Endothelial cell of umbilical vein (primary cell): ENCODE measurements around the gene MAN2A1. TPM values are rescaled to one million over a fixed set of nuclear protein-coding genes. Genes with fewer than 3 reads are reported as not detected.

ENCODE experiments used
- BruUV-seq: library from RNA; stranded (reverse); fragments of 400-500 nt; replicated peaks from 2 replicates; lab custom pipeline; 2021; lab: Mats Ljungman, UMichigan
- CTCF ChIA-PET: fragments of 300-600, 350-600 bp; sonication (Branson Sonifier 250); formaldehyde crosslinking; loops from one replicate; lab custom pipeline; 2021; ENCODE audit warnings: antibody characterized with exemption, inconsistent platforms; lab: Charles Lee
- POLR2A ChIA-PET: fragments of 300-600, 350-600 bp; sonication (Branson Sonifier 250); formaldehyde crosslinking; loops from one replicate; lab custom pipeline; 2021; ENCODE audit warnings: antibody characterized with exemption, inconsistent platforms; lab: Charles Lee
- DNase-seq: peaks from one replicate; pipeline ENCODE4 v3.0.0-alpha.2; 2011; ENCODE audit warnings: low read depth, low spot score
- FAIRE-seq: peaks from 2 replicates; lab custom pipeline; 2011; peaks lifted over from hg19 to GRCh38; lab: Jason Lieb, UNC
- H2AFZ ChIP-seq: 2 replicates; pipeline ENCODE4 v1.6.0; 2012; ENCODE audit warnings: low read depth, low read length, control low read depth, inconsistent platforms
- H3K27ac ChIP-seq: 2 replicates; pipeline ENCODE4 v1.5.1; 2011; ENCODE audit warnings: low read depth, mild to moderate bottlenecking, control low read depth, low read length, moderate library complexity; ENCODE audit not compliant: insufficient read depth
- H3K27me3 ChIP-seq, 2 experiments: 2 replicates each; pipeline versions ENCODE4 v1.6.0 to v1.6.1; 2011; ENCODE audit warnings: low read length in 2 of 2, mixed read lengths in 1 of 2; ENCODE audit not compliant: control insufficient read depth in 2 of 2, insufficient read depth in 2 of 2
- H3K36me3 ChIP-seq, 2 experiments: 2 replicates in 1 of 2; 3 replicates in 1 of 2; pipeline ENCODE4 v1.5.1; 2011; ENCODE audit warnings: low read length in 2 of 2, mild to moderate bottlenecking in 1 of 2, moderate library complexity in 1 of 2; ENCODE audit not compliant: control insufficient read depth in 2 of 2, insufficient read depth in 2 of 2; ENCODE audit errors: extremely low read depth in 1 of 2
- H3K4me1 ChIP-seq: 3 replicates; pipeline ENCODE4 v1.5.1; 2011; ENCODE audit warnings: mild to moderate bottlenecking, low read length; ENCODE audit not compliant: control insufficient read depth, insufficient read depth; ENCODE audit errors: extremely low read depth
- H3K4me2 ChIP-seq: 2 replicates; pipeline ENCODE4 v1.6.1; 2011; ENCODE audit warnings: low read length, control low read depth, mixed read lengths; ENCODE audit not compliant: insufficient read depth
- H3K4me3 ChIP-seq, 3 experiments: fragments of 200-600 bp in 1 of 3; sonication (generic), shearing (Covaris generic) in 1 of 3; replicated peaks in 1 of 3; 2 replicates each; pipeline ENCODE4 v1.5.1; 2011 to 2016; ENCODE audit warnings: control low read depth in 3 of 3, low read length in 3 of 3, mild to moderate bottlenecking in 2 of 3, inconsistent platforms in 1 of 3, low read depth in 1 of 3, moderate library complexity in 1 of 3; ENCODE audit not compliant: insufficient read depth in 1 of 3
- H3K79me2 ChIP-seq: 2 replicates; pipeline ENCODE4 v1.6.0; 2012; ENCODE audit warnings: low read length, inconsistent platforms; ENCODE audit not compliant: control insufficient read depth, insufficient read depth
- H3K9ac ChIP-seq: replicated peaks from 2 replicates; pipeline ENCODE3; 2011; ENCODE audit warnings: low read length, control low read depth; ENCODE audit not compliant: insufficient read depth; ENCODE audit errors: extremely low read depth
- H3K9me1 ChIP-seq: replicated peaks from 3 replicates; pipeline ENCODE4 v1.6.0; 2011; ENCODE audit warnings: mild to moderate bottlenecking, low read length; ENCODE audit not compliant: control insufficient read depth, insufficient read depth; ENCODE audit errors: extremely low read depth
- H3K9me3 ChIP-seq: replicated peaks from 2 replicates; pipeline ENCODE4 v1.5.1; 2012; ENCODE audit warnings: low read length, inconsistent platforms; ENCODE audit not compliant: control insufficient read depth, insufficient read depth
- H4K20me1 ChIP-seq: replicated peaks from 2 replicates; pipeline ENCODE3; 2011; ENCODE audit warnings: mild to moderate bottlenecking, low read length; ENCODE audit not compliant: control insufficient read depth, insufficient read depth; ENCODE audit errors: extremely low read depth
- CTCF ChIP-seq, 2 donors: IDR thresholded peaks; 1 replicate in 1 of 2; 2 replicates in 1 of 2; pipeline ENCODE4 v1.5.1; 2011; ENCODE audit warnings: low read length in 2 of 2, mild to moderate bottlenecking in 2 of 2, moderate library complexity in 2 of 2, control low read depth in 1 of 2, inconsistent platforms in 1 of 2, low read depth in 1 of 2; ENCODE audit not compliant: insufficient read depth in 1 of 2; ENCODE audit errors: extremely low read depth in 1 of 2
- EZH2 ChIP-seq: IDR thresholded peaks from 2 replicates; pipeline ENCODE4 v1.6.1; 2012; ENCODE audit warnings: borderline replicate concordance, low read depth, mild to moderate bottlenecking, moderate library complexity, low read length, inconsistent platforms; ENCODE audit not compliant: severe bottlenecking
- FOS ChIP-seq: IDR thresholded peaks from 2 replicates; pipeline ENCODE4 v1.6.1; 2011; ENCODE audit warnings: mild to moderate bottlenecking, low read length, moderate library complexity, borderline replicate concordance; ENCODE audit not compliant: insufficient read depth
- GATA2 ChIP-seq: IDR thresholded peaks from 2 replicates; pipeline ENCODE4 v1.7.0; 2011; ENCODE audit warnings: low read depth, mild to moderate bottlenecking, moderate library complexity, mixed read lengths, low read length; ENCODE audit not compliant: insufficient read length, insufficient read depth
- JUN ChIP-seq: IDR thresholded peaks from 2 replicates; pipeline ENCODE4 v1.6.1; 2011; ENCODE audit warnings: borderline replicate concordance, low read depth; ENCODE audit not compliant: insufficient read length, insufficient read depth
- MAX ChIP-seq: IDR thresholded peaks from 2 replicates; pipeline ENCODE4 v1.6.1; 2011; ENCODE audit not compliant: insufficient read depth, insufficient read length
- MYC ChIP-seq: IDR thresholded peaks from one replicate; pipeline ENCODE4 v1.6.1; 2011; ENCODE audit warnings: mild to moderate bottlenecking, low read depth, low read length
- POLR2A ChIP-seq: IDR thresholded peaks from 2 replicates; pipeline ENCODE4 v1.6.1; 2012; ENCODE audit warnings: low read depth, mild to moderate bottlenecking, control low read depth, low read length
- POLR2AphosphoS5 ChIP-seq: IDR thresholded peaks from 2 replicates; pipeline ENCODE4 v1.6.1; 2012; ENCODE audit warnings: low read depth, mild to moderate bottlenecking, control low read depth, low read length, moderate library complexity; ENCODE audit not compliant: insufficient read depth
- dilution Hi-C: fragments of 300-500 bp; cut with MboI; formaldehyde crosslinking; loops from one replicate; pipeline ENCODE4 v1.15.0; 2019; ENCODE audit warnings: low sequenced_read_pairs; ENCODE audit not compliant: extremely low pct_ligation_motif_present
- intact Hi-C: fragments of 100-400 bp; cut with micrococcal nuclease; formaldehyde crosslinking; loops from one replicate; pipeline ENCODE4 v1.10.0; 2022
- polyA plus RNA-seq, 4 experiments: library from polyadenylated mRNA; depleted of rRNA in 3 of 4; stranded (reverse) in 3 of 4; unstranded in 1 of 4; fragments of >200 nt; gene quantifications; 2 replicates each; pipeline versions ENCODE4 v1.2.1 to v1.2.3, GENCODE V29; 2011 to 2012; ENCODE audit warnings: missing spikeins in 1 of 4
- total RNA-seq: library from RNA; stranded (reverse); gene quantifications from 2 replicates; pipeline ENCODE4 v1.2.3, GENCODE V29; 2021

MAN2A1 gene
- total and polyA plus RNA-seq, 2 donors (not counting 3 experiments of a cell fraction or from before 2014, with no cell fraction given): 20.8 to 54.8 TPM

GRCh38 chr5:109676920-109677319 lies 12.8 kb upstream of the MAN2A1 start:
- FAIRE-seq: no peak

More at GRCh38 chr5:109676920-109677319, 12.8 kb upstream of the MAN2A1 start:
- no peaks in the 10 kb centered on the region for H3K4me1 ChIP-seq
- H3K4me2 ChIP-seq: no peak overlapping the region
- no peaks in the 10 kb centered on the region for H4K20me1 ChIP-seq
- no peak overlapping the region for H2AFZ ChIP-seq
- no peaks in the 10 kb centered on the region for H3K9me1 ChIP-seq
- ChIA-PET POLR2A (no interaction called here), CTCF (interaction anchor here (1.2 to 2.0 kb wide), 3 partner anchors 12 to 1035 kb away, joined by 3 to 6 read pairs (median 4); no protein-coding TSS in a partner anchor)
- BruUV-seq: no TSS peak
- H3K4me3 ChIP-seq: no peak overlapping the region
- dilution Hi-C loops (no loop called here), intact Hi-C loops (no loop called here)
- TF ChIP-seq MAX (no peak), MYC (no peak), POLR2AphosphoS5 (no peak), GATA2 (no peak), FOS (no peak), POLR2A (no peak), CTCF (IDR thresholded peaks at IDR 0.05; ENCODE audit: extremely low read depth in 1 of 2, insufficient read depth in 1 of 2, low read depth in 1 of 2, low read length in 2 of 2) (no peak), EZH2 (no peak), JUN (no peak)
- H3K9me3 ChIP-seq: no peaks in the 10 kb centered on the region
- no peaks in the 10 kb centered on the region for H3K79me2 ChIP-seq
- peaks cover 2 to 3% of the 10 kb centered on the region in 2 experiments for H3K27me3 ChIP-seq
- H3K36me3 ChIP-seq: no peaks in the 10 kb centered on the region
- no peak for DNase-seq
- H3K27ac ChIP-seq: no peak overlapping the region
- no peak overlapping the region for H3K9ac ChIP-seq
